IPS-NIHi7 (cell line): ENCODE results near the gene APBB2.

Source experiments
- DNase-seq: peaks from one replicate; pipeline ENCODE4 v3.0.0; 2012; ENCODE audit warnings: mixed read lengths; ENCODE audit errors: extremely low spot score

Gene APBB2

DNA sequence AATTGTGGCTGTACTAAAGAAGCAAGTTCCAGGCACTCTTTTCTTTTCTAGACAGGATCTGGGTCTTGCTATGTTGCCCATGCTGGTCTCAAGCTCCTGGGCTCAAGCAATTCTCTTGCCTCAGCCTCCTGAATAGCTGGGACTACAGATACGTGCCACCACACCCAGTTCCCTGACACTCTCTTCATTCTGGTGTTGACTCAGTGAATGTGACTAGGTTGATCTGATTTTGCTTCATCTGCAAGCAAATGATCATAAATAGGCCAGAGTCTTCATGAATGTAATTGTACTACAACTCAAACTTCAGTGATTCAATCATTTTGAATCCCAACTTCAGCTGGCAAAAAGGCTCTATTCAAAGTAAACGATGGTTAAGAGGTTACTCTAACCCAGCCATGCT lies 78.5 kb downstream of the APBB2 start:
- DNase-seq: no peak

DNA sequence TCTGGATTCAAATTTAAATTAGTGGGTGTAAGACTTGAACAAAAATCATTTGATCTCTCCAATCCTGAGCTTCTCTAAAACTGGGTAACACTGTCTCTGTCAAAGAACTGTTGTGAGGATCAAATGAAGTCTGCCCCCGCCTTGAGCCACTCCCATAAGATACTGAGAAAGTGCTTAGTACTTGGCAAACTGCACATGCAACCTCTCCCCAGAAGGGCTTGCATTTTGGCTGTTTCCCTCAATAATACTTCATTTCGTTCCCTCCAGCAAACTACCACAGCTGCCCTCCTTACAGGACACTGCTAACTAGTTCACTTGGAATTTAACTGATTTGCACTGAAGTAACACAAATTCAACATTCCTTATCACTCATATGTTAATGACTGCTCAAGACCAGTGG lies 79.8 kb downstream of the APBB2 start:
- DNase-seq: no peak

GRCh38 chr4:41133454-41134018 lies 80.8 kb downstream of the APBB2 start:
- DNase-seq: peak; percentile 41

- no peak for DNase-seq
Measured at GRCh38 chr4:41132055-41132683, 82.2 kb downstream of the APBB2 start.

DNA sequence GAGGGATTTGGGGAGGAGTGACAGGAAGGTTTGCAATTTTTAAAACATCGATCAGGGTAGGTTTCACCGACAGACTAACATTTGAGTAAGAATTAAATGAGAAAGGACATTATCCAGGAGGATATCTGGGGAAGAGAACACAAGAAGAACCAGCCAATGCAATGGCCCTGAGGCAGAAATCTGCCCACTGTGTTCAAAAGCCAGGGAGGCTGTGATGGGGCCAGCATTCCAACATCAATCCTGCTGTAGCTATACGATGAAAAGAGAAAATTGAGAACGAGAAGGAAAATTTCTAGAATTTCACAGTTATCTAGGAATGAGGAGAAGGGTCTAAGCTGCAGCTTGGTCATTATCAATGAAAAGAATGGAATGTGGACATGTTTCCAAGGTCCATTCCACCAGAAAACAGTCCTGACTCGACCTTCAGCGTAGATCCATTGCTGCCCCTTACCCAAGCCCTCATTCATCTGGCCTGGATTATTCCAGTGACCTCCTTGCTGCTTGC lies 84.4 kb downstream of the APBB2 start:
- DNase-seq: no peak

GRCh38 chr4:41129128-41129754 lies 85.1 kb downstream of the APBB2 start:
- DNase-seq: no peak

GRCh38 chr4:41125558-41126311 lies 88.6 kb downstream of the APBB2 start:
- no peak for DNase-seq

DNA sequence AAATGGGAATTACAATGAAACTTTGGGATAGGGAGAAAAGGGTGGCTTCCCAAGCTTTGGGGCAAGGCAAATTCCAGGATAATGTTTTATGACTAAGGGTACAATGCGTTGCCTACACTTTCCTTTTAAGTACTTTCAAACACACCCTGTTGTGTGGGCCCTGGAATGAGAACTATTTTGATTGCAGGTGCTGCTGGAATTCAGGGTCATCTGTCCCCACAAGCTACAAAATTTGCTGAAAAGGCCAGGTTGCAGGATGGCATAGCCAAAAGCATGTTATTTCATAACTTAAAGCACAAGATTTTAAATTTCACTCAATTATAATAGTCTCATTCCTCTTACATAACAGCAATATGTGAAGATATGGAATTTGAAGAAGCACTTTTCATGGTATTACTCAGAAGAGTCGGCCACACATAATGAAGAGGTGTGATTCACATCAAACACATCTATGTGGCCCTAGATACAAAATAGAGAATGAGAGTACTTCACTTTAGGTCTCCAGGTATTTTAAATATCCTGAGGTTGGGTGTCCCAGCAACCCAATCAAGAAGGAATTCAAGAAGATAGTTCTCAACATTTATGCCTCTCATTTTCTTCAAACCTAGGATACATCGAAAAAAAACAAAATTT lies 89.3 kb downstream of the APBB2 start:
- DNase-seq: no peak

DNA sequence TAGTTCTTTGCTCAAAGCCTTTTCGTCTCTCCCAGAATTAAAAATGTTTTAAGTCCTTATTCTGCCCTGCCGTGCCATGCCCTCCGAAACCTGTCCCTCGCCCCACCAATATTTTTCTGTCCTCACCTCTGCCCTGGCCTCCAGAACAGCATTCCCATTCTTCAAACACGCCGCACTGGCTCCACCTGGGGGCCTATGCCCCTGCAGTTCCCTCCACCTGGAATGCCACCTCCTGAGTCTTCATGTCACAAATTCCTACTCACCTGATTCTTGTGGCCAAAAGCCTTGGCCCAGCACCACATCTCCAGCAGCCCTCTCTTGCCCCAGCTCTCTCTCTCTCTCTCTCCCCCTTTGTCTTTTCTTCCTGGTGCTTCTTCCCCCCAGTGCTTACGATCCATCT lies 91.6 kb downstream of the APBB2 start:
- DNase-seq: peak; percentile 58

DNA sequence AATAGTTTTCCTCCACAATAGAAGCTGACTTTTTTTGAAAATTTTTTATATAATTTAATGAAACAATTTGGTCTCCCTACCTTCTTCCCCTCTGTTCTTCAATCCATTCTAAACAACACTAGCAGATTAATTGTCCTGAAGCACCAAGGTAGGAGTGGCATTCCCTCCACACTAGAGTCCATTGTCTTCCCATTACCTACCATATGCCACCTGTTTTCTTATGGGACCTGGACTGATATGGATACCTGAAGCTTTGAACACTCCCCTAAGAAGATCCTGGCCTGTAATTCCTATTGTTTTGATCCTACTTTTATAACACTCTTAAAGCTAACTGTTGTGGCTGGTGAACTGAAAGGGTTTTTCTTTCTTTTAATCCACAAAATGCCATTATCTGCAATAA lies 92.0 kb downstream of the APBB2 start:
- no peak for DNase-seq

GRCh38 chr4:41121906-41122305 lies 92.4 kb downstream of the APBB2 start:
- no peak for DNase-seq

GRCh38 chr4:41120297-41121217 lies 93.8 kb downstream of the APBB2 start:
- DNase-seq: no peak

DNA sequence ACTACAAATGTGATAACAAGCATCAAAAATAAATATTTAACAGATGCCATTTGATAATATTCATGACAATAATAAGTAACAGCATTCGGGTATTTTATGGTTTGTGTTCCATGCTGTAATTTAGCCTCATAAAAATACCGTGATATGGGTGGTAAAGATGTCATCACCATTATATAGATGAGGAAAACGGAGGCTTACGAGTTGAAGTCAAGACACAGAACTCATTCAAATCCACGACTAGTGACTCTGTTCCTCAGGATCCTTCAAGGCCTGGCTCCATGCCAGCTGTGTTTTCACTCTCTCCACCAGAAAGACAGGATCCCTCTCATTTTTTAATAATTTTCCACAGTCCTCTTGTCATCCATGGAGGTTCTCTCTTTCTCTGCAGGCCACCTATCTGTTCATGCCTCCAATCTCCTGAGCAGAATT lies 94.5 kb downstream of the APBB2 start:
- no peak for DNase-seq

DNA sequence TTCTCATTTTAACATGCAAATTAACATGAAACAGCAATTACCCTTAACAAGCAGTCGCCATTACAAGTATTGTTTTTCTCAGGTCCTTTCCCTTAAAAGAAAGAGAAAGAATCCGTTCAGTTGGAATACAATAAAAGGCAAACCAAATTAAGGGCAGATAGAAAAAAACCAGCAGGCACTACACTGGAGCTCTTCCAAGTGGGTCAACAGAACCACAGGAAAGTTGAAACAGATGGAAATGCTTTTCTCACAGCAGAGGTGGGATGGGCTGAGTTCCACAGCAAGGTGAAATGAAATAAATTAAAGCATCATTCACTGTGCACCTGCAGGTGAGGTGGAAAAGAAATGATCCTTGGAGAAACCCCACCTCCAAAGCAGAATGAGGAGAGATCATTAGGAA lies 102.6 kb downstream of the APBB2 start:
- no peak for DNase-seq

DNA sequence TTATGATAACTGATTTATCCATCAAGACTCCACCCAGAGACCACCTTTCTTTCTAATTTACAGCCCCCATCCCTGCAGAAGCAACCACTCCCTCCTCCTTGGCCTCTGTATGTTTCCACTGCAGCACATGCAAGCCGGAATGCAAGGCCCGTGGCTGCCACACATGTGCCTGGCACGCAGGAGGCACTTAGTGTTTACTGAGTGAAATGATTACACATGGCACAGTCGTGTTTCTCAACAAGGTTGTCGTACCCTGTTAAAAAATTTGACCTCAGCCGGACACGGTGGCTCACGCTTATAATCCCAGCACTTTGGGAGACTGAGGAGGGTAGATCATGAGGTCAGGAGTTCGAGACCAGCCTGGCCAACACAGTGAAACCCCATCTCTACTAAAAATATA lies 104.3 kb downstream of the APBB2 start:
- no peak for DNase-seq

- DNase-seq: no peak
Measured at GRCh38 chr4:41108481-41108880, 105.9 kb downstream of the APBB2 start.

DNA sequence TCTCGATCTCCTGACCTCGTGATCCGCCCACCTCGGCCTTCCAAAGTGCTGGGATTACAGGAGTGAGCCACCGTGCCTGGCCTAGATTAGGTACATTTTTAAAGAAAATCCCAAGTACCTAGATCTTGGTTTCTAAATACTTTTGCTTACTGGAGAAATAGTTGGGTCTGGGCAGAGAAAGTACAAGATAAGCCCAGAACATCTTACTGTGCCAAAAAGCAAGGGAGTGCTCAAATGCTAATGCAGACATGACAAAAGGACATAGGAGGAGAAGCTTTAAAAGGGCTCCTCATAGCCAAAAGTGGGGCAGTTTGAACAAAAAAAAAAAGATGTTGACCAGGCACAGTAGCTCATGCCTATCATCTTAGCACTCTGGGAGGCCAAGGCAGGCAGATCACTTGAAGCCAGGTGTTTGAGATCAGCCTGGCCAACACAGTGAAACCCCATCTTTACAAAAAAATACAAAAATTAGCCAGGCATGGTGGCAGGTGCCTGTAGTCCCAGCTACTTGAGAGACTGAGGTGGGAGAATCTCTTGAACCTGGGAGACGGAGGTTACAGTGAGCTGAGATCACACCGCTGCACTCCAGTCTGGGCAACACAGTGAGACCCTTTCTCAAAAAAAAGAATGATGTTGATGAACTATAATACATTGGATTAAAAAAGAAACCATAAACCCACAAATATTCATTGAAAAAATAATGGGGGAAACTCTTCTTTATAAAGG lies 107.5 kb downstream of the APBB2 start:
- no peak for DNase-seq

DNA sequence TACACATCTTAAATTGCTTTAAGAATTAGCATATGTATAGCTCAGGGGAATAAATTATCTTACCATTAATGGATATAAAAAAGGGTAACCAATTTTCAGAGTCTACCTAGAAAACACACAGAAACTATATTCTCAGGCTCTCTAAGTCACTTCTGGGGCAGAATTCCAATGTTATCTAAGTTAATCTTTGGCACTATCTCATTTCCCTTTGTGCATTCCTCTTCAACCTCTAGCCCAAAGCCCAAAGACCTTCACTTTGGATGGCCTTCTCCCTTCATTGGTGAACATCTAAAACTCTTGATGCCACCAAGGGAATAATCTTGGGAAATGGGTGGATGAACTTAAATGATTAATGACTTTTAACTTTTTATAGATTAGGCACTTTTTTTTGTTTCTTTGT lies 108.3 kb downstream of the APBB2 start:
- DNase-seq: no peak

- DNase-seq: no peak
Measured at GRCh38 chr4:41104155-41104554, 110.2 kb downstream of the APBB2 start.

DNA sequence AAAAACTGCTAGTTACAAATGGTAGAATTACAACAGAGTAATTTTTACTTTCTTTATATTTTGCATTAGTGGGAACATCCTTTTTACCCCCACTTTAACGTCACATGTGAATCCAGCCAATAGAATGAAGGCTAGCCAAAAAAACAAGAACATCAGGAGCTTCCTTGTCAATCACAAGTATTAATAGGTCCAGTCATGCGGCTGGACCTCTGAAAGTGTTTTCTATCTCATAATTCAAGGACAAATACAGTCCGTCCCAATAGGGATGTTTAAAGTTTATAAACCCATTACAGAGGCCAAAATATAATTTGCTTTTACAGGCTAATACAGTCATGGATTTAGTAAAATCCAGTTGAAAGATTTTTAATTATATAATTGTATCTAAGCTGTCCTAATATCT lies 110.7 kb downstream of the APBB2 start:
- DNase-seq: no peak
